GM15510 (cell line): ENCODE results near the gene PRR7.

Experiments
- POLR2A ChIP-seq: IDR thresholded peaks from 3 replicates; pipeline ENCODE4 v1.6.1; 2011; ENCODE audit warnings: borderline replicate concordance; ENCODE audit not compliant: insufficient read length; ENCODE audit errors: extremely low read depth

Gene PRR7

GRCh38 chr5:177474002-177474476, 27.4 kb downstream of the PRR7 start:
- TF ChIP-seq POLR2A = no peak

- TF ChIP-seq POLR2A = no peak
Measured at GRCh38 chr5:177474846-177475562, 28.4 kb downstream of the PRR7 start.

- TF ChIP-seq POLR2A = no peak
Measured at GRCh38 chr5:177475563-177476427, 29.2 kb downstream of the PRR7 start.

GRCh38 chr5:177476531-177477233, 30.1 kb downstream of the PRR7 start:
- TF ChIP-seq POLR2A = no peak

- TF ChIP-seq POLR2A = no peak
Measured at GRCh38 chr5:177477701-177478477, 31.3 kb downstream of the PRR7 start.

GRCh38 chr5:177478711-177479646, 32.4 kb downstream of the PRR7 start:
- TF ChIP-seq POLR2A = no peak

- TF ChIP-seq POLR2A = no peak
Measured at GRCh38 chr5:177479774-177480173, 33.2 kb downstream of the PRR7 start.

GRCh38 chr5:177482359-177482795, 35.8 kb downstream of the PRR7 start:
- no peak for TF ChIP-seq POLR2A

GRCh38 chr5:177483042-177483441, 36.4 kb downstream of the PRR7 start:
- TF ChIP-seq POLR2A = no peak

GRCh38 chr5:177483994-177484901, 37.6 kb downstream of the PRR7 start:
- TF ChIP-seq POLR2A = no peak

- no peak for TF ChIP-seq POLR2A
Measured at GRCh38 chr5:177484902-177485549, 38.4 kb downstream of the PRR7 start.

- no peak for TF ChIP-seq POLR2A
Measured at GRCh38 chr5:177486256-177486655, 39.6 kb downstream of the PRR7 start.
